HL-60 (cell line): ENCODE measurements around the gene IRGC.

Experiments used
- DNase-seq, 2 experiments: peaks; one replicate each; pipeline ENCODE4 v3.0.0-alpha.2; 2010 to 2020; ENCODE audit warnings: low read depth in 1 of 2, low spot score in 1 of 2
- H3K27ac ChIP-seq: fragments of 250-450 bp; sonication (Bioruptor Pico); replicated peaks from 2 replicates; pipeline ENCODE4 v1.5.1; 2020; ENCODE audit warnings: mild to moderate bottlenecking, moderate library complexity
- H3K27me3 ChIP-seq: fragments of 250-450 bp; sonication (Bioruptor Pico); 2 replicates; pipeline ENCODE4 v1.5.1; 2021; ENCODE audit warnings: mild to moderate bottlenecking, moderate library complexity; ENCODE audit not compliant: insufficient read depth, poor library complexity, severe bottlenecking
- H3K4me3 ChIP-seq: replicated peaks from 2 replicates; pipeline ENCODE4 v1.5.1; 2011; ENCODE audit warnings: mild to moderate bottlenecking, control low read depth, low read length; ENCODE audit not compliant: insufficient read depth
- GABPA ChIP-seq: IDR thresholded peaks from 2 replicates; pipeline ENCODE4 v1.6.1; 2012; ENCODE audit warnings: low read depth
- POLR2AphosphoS5 ChIP-seq: IDR thresholded peaks from 2 replicates; pipeline ENCODE4 v1.6.1; 2012; ENCODE audit warnings: low read depth
- SPI1 ChIP-seq: IDR thresholded peaks from 2 replicates; pipeline ENCODE4 v1.6.1; 2012; ENCODE audit warnings: low read depth, mild to moderate bottlenecking, borderline replicate concordance
- TF ChIP-seq, protein P1 (sequence below): IDR thresholded peaks from 2 replicates; pipeline ENCODE4 v1.6.1; 2012; ENCODE audit warnings: low read depth; ENCODE audit not compliant: insufficient replicate concordance
- TF ChIP-seq, protein P2 (sequence below): IDR thresholded peaks from one replicate; pipeline ENCODE4 v1.5.1; 2011; ENCODE audit warnings: low read length, control low read depth, inconsistent platforms; ENCODE audit not compliant: insufficient read depth

The IRGC gene

DNA sequence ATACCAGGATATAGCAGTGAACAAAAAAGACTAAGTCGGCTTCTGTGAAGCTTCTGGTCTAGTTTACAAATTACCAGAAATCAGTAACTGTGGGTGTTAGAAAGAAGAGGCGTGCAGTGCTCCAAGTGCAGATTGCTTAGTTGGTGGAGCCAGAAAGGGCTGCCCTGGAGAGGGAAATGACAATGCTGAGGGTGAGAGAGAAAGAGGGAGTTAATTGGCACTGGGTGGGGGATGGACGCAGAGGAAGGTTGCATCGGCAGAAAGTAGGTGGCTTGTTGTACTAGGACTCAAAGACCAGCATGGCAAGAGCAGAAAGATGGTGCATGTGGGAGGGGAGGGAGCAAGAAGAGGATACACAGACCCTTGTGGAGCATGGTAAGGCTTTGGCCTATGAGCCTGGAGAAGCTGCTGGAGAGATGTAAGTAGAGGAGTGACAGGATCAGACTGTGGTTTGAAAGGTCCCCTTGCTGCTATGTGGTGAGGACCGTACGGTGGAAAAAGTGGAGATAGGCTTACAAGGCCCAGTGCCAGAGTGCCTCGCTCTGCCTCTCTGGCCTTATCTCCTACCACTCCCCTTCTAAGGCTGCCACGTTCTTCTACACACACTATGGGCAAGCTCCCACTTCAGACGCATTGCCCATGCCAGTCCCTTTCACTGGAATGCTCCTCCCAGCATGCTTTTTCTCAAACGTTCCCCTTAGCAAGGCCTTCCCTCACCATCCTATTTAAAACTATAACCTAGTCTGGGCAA, 25.4 kb downstream of the IRGC start:
- TF ChIP-seq GABPA, result no peak
- TF ChIP-seq SPI1, result no peak
- TF ChIP-seq, protein P1, sequence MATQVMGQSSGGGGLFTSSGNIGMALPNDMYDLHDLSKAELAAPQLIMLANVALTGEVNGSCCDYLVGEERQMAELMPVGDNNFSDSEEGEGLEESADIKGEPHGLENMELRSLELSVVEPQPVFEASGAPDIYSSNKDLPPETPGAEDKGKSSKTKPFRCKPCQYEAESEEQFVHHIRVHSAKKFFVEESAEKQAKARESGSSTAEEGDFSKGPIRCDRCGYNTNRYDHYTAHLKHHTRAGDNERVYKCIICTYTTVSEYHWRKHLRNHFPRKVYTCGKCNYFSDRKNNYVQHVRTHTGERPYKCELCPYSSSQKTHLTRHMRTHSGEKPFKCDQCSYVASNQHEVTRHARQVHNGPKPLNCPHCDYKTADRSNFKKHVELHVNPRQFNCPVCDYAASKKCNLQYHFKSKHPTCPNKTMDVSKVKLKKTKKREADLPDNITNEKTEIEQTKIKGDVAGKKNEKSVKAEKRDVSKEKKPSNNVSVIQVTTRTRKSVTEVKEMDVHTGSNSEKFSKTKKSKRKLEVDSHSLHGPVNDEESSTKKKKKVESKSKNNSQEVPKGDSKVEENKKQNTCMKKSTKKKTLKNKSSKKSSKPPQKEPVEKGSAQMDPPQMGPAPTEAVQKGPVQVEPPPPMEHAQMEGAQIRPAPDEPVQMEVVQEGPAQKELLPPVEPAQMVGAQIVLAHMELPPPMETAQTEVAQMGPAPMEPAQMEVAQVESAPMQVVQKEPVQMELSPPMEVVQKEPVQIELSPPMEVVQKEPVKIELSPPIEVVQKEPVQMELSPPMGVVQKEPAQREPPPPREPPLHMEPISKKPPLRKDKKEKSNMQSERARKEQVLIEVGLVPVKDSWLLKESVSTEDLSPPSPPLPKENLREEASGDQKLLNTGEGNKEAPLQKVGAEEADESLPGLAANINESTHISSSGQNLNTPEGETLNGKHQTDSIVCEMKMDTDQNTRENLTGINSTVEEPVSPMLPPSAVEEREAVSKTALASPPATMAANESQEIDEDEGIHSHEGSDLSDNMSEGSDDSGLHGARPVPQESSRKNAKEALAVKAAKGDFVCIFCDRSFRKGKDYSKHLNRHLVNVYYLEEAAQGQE, result no peak
- TF ChIP-seq POLR2AphosphoS5, result no peak
- TF ChIP-seq, protein P2, sequence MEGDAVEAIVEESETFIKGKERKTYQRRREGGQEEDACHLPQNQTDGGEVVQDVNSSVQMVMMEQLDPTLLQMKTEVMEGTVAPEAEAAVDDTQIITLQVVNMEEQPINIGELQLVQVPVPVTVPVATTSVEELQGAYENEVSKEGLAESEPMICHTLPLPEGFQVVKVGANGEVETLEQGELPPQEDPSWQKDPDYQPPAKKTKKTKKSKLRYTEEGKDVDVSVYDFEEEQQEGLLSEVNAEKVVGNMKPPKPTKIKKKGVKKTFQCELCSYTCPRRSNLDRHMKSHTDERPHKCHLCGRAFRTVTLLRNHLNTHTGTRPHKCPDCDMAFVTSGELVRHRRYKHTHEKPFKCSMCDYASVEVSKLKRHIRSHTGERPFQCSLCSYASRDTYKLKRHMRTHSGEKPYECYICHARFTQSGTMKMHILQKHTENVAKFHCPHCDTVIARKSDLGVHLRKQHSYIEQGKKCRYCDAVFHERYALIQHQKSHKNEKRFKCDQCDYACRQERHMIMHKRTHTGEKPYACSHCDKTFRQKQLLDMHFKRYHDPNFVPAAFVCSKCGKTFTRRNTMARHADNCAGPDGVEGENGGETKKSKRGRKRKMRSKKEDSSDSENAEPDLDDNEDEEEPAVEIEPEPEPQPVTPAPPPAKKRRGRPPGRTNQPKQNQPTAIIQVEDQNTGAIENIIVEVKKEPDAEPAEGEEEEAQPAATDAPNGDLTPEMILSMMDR, result no peak
- no peak for DNase-seq
- Histone ChIP-seq H3K4me3 (no peak overlapping the region), H3K27me3 (no peaks in the 10 kb centered on the region), H3K27ac (no peak overlapping the region)

DNA sequence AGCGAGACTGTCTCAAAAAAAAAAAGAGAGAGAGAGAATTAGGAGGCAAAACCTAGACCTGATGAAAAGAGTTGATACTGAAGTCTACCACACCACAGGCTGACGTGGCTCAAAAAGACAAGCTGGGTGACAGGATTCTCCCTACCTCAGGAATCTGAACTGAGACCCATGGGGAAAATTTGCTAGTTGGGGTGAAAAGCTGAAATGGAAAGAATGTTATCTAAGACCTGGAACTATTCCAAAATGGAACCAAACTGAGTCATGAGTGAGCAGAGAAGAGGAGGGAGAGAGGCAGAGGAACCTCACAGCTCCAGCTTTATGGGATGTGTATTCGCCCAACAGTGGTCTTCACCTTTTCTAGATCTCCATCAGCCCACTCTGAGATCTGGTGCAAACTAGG, 27.2 kb downstream of the IRGC start:
- TF ChIP-seq POLR2AphosphoS5 (no peak), GABPA (no peak), SPI1 (no peak)
- TF ChIP-seq, protein P1, result no peak
- TF ChIP-seq, protein P2, result no peak
- no peak for DNase-seq
- Histone ChIP-seq H3K27ac (no peak overlapping the region), H3K27me3 (no peaks in the 10 kb centered on the region), H3K4me3 (no peak overlapping the region)

DNA sequence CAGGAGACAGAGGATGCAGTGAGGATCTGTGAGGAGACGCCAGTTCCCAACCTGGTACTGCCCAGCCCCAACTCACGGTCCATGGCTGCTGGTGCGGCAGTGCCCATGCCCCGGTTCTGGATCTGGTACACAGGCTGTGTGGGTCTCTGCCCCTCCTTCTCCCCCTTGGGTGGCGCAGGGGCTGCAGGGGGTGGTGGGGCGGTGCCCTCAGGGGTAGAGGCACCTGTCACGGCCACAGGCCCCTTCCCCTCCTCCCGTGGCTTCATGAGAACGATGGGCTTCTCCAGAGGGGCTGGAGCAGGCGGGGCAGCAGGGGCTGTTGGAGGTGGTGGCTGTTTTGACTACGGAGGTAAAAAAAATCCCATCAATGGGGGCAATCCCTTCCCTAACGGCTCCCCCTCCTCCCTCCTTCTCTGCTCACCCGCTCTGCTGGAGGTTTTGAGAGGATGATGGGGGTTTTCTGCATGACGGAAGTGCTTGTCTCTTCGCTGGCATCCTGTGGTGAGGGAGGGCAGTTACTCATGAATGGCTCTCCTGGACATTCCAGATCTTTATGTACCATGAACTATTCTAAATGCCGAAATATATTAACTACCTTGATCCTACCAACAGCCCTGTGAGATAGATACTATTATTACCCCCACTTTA, 31.8 kb downstream of the IRGC start:
- no peak for DNase-seq
- TF ChIP-seq POLR2AphosphoS5 (no peak), GABPA (no peak), SPI1 (no peak)
- TF ChIP-seq, protein P2, result no peak
- TF ChIP-seq, protein P1, result no peak
- Histone ChIP-seq H3K27me3 (no peaks in the 10 kb centered on the region), H3K4me3 (no peak overlapping the region), H3K27ac (no peak overlapping the region)
